Measurements from ENCODE around the gene ZNF577. TPM values are rescaled to one million over a fixed set of nuclear protein-coding genes. Genes with fewer than 3 reads are reported as not detected.

The ZNF577 gene
- total and polyA plus RNA-seq, 2 of the 13 experiments (the other 11 are each of a cell fraction or from before 2014, with no cell fraction given) = 5.7 to 7.6 TPM

DNA sequence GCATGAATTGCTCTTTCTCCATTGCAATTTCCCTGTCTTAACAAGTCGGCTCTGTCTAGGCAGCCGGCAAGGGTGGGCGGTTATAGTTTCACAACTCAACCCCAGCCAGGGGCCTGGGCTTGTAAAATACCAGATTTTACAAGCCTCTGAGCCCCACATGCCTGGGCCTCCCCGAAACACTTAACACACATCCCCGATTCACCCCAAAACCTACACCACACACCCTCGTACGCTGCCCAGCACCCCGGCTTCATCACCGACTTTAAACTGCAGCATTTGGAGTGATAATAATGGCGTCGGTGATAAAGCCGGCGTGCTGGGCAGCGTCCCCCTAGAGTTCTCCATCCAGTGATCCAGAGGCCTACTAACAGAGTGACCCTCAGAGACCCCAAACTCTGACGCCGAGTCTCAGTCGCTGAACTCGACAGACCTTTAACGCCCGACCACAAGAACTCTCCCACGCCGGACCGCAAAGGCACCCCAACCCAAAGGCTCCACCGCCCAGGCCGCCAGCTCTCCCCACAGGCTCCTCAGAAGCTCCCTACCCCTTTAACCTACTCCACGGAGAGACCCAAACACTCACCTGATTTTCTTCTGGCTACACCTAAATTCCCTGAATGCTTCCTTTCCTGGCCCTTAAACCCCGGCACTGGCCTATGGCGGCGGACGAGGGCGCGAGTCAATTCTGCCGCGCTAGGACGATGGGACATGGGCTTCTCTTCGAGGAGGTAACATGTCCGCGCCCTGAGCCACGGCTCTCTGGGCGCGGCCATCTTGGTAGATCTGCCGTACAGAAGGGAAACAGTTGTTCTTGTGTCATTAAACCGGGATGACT, 16.8 kb upstream of the ZNF577 start, which contains the start of gene ZNF649 (continued):
- peak; percentile 84 for TF ChIP-seq TFDP1 (CRISPR knock-in tag; IDR thresholded peaks at IDR 0.05; ENCODE audit: borderline replicate concordance)
- no peak for TF ChIP-seq ZNF549 (CRISPR knock-in tag; IDR thresholded peaks at IDR 0.05)
- TF ChIP-seq ZNF496 (CRISPR knock-in tag; IDR thresholded peaks at IDR 0.05; ENCODE audit: insufficient replicate concordance) = no peak
- TF ChIP-seq XBP1 (CRISPR knock-in tag; IDR thresholded peaks at IDR 0.05) = no peak
- TF ChIP-seq TGIF2 (CRISPR knock-in tag; IDR thresholded peaks at IDR 0.05) = 0 out of 2 replicates have a peak, but pooled peaks have one; percentile 56
- no peak for TF ChIP-seq ZNF10 (CRISPR knock-in tag; IDR thresholded peaks at IDR 0.05; ENCODE audit: borderline replicate concordance, low read depth)
- TF ChIP-seq MLLT10 (CRISPR knock-in tag; IDR thresholded peaks at IDR 0.05) = no peak
- TF ChIP-seq ZNF367 (CRISPR knock-in tag; IDR thresholded peaks at IDR 0.05; ENCODE audit: borderline replicate concordance) = no peak
- no peak for TF ChIP-seq KDM1A (CRISPR knock-in tag; IDR thresholded peaks at IDR 0.05)
- TF ChIP-seq DR1 (CRISPR knock-in tag; IDR thresholded peaks at IDR 0.05) = no peak
- no peak for TF ChIP-seq DNMT3B (CRISPR knock-in tag; conservative IDR thresholded peaks at IDR 0.05)
- no peak for TF ChIP-seq ZNF616 (CRISPR knock-in tag; IDR thresholded peaks at IDR 0.05; ENCODE audit: low read depth)
- TF ChIP-seq, protein P1, sequence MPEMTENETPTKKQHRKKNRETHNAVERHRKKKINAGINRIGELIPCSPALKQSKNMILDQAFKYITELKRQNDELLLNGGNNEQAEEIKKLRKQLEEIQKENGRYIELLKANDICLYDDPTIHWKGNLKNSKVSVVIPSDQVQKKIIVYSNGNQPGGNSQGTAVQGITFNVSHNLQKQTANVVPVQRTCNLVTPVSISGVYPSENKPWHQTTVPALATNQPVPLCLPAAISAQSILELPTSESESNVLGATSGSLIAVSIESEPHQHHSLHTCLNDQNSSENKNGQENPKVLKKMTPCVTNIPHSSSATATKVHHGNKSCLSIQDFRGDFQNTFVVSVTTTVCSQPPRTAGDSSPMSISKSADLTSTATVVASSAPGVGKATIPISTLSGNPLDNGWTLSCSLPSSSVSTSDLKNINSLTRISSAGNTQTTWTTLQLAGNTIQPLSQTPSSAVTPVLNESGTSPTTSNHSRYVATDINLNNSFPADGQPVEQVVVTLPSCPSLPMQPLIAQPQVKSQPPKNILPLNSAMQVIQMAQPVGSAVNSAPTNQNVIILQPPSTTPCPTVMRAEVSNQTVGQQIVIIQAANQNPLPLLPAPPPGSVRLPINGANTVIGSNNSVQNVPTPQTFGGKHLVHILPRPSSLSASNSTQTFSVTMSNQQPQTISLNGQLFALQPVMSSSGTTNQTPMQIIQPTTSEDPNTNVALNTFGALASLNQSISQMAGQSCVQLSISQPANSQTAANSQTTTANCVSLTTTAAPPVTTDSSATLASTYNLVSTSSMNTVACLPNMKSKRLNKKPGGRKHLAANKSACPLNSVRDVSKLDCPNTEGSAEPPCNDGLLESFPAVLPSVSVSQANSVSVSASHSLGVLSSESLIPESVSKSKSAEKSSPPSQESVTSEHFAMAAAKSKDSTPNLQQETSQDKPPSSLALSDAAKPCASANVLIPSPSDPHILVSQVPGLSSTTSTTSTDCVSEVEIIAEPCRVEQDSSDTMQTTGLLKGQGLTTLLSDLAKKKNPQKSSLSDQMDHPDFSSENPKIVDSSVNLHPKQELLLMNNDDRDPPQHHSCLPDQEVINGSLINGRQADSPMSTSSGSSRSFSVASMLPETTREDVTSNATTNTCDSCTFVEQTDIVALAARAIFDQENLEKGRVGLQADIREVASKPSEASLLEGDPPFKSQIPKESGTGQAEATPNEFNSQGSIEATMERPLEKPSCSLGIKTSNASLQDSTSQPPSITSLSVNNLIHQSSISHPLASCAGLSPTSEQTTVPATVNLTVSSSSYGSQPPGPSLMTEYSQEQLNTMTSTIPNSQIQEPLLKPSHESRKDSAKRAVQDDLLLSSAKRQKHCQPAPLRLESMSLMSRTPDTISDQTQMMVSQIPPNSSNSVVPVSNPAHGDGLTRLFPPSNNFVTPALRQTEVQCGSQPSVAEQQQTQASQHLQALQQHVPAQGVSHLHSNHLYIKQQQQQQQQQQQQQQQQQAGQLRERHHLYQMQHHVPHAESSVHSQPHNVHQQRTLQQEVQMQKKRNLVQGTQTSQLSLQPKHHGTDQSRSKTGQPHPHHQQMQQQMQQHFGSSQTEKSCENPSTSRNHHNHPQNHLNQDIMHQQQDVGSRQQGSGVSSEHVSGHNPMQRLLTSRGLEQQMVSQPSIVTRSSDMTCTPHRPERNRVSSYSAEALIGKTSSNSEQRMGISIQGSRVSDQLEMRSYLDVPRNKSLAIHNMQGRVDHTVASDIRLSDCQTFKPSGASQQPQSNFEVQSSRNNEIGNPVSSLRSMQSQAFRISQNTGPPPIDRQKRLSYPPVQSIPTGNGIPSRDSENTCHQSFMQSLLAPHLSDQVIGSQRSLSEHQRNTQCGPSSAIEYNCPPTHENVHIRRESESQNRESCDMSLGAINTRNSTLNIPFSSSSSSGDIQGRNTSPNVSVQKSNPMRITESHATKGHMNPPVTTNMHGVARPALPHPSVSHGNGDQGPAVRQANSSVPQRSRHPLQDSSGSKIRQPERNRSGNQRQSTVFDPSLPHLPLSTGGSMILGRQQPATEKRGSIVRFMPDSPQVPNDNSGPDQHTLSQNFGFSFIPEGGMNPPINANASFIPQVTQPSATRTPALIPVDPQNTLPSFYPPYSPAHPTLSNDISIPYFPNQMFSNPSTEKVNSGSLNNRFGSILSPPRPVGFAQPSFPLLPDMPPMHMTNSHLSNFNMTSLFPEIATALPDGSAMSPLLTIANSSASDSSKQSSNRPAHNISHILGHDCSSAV (CRISPR knock-in tag; IDR thresholded peaks at IDR 0.05; ENCODE audit: borderline replicate concordance) = no peak
